ENCODE data around the gene ATP6V0E1.

The ATP6V0E1 gene

DNA sequence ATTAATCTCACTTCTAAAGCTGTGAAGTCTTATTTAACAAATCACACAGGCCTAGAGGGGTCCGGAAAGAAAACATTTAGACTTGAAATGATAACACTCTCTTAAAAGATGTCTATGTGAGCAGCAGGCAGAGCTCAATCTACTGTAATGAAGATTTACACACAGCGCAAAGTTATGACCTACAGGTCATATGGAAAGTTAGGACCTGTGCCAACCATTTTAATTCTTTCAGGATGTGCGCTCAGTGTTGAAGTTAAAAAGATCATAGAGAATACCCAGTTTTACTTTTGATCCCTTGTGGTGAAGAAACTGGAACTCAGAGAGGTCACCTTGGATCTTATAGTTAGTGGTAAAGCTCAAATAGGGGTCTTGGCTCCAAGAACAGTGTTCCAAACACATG, 69.5 kb downstream of the ATP6V0E1 start:
- H3K27ac ChIP-seq, result no peak overlapping the region

DNA sequence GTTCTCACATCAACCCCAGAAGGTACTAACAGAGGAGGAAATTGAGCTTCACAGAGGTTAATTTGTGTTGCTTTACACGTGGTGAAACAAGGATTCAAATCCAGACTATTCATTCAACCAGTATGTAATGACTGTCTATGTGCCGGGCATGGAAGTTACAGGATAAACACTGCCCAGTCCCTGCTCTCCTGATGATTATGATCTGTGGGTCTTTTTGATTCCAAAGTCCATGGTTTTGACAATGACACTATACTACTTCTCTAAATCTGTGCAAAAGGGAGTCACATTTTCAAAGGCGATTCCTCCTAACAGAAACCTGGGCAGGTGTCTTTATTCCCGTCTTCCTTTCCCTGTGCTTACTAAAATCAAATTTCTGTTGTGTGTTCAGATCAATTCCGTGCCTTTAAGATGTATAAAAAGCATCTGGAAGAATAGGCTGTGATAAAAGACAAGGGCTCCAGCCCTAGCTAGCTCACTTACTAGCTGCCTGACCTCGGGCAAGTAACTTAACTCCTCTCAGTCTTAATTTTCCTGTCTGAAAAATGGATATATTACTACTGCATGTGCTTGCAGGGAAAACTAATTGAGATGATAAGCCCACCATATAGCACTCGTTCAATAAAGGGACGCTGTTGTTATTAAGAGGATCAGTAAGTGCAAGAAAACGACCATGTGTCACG, 71.6 kb downstream of the ATP6V0E1 start:
- TF ChIP-seq, protein P1, sequence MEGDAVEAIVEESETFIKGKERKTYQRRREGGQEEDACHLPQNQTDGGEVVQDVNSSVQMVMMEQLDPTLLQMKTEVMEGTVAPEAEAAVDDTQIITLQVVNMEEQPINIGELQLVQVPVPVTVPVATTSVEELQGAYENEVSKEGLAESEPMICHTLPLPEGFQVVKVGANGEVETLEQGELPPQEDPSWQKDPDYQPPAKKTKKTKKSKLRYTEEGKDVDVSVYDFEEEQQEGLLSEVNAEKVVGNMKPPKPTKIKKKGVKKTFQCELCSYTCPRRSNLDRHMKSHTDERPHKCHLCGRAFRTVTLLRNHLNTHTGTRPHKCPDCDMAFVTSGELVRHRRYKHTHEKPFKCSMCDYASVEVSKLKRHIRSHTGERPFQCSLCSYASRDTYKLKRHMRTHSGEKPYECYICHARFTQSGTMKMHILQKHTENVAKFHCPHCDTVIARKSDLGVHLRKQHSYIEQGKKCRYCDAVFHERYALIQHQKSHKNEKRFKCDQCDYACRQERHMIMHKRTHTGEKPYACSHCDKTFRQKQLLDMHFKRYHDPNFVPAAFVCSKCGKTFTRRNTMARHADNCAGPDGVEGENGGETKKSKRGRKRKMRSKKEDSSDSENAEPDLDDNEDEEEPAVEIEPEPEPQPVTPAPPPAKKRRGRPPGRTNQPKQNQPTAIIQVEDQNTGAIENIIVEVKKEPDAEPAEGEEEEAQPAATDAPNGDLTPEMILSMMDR (conservative IDR thresholded peaks at IDR 0.05), result no peak
- H3K27ac ChIP-seq, result peak overlapping the region; percentile 89; the same call in 1 of the 2 replicates

More for the DNA sequence above, 69.5 kb downstream of the ATP6V0E1 start:
- TF ChIP-seq, protein P1 (conservative IDR thresholded peaks at IDR 0.05), result no peak

DNA sequence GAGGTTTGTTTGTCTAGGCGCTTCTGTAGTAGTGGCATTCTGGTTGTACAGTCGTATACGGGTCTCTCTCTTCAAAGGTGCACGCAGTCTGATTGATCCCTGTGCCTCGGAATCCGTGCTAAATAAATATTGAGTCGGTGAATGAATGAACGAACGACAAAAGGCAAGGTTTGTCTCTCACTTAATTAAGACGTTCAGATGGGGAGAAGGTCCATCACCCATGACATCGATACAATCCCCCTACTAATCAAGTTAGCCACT, 72.1 kb downstream of the ATP6V0E1 start:
- TF ChIP-seq, protein P1 (conservative IDR thresholded peaks at IDR 0.05), result no peak
- peak overlapping the region; percentile 89; the same call in 1 of the 2 replicates for H3K27ac ChIP-seq

DNA sequence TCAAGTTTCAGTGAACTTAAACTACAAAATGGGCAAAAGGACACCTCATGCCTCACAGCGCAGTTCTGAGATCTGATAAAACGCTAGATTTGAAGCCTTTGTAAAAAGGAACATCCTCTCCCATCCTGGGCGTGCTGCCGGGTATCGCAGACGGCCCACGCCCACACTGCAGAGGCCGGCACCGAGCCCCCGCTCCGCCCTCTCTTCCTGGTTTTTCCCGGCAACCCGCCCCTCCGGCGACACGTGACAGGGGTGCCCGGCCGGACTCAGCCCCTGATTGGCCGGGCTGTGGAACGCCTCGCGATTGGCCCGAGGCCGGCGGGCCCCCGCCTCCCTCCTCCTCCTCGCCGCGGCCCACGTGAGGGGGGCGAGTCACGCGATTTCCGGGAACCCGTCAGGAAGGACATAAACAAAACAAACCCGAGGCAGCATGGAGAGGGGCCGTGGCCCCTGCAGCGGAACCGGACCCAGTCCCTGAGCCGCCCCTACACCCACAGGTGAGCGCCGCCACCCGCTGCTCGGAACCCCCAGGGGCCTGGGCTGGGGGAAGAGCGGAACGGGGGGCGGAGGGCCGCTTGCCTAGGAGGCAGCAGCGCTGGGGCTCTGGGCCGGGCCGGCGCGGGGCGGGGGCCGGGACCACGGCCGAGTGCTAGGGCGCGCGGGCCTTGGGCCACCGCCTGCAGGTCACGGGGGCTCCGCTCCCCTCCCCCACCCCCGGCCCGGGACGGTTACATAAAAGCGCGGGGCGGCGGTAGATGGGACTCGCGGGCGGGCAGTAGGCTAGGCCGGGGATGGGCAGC, 72.6 kb downstream of the ATP6V0E1 start, which contains the start of gene CREBRF:
CREBRF (plus strand) TSS at position 370 of the 800 bp plus-strand sequence. CDS start 24,424 bp downstream, outside the sequence.
- peak within 1 kb of the TSS; percentile 89 for H3K27ac ChIP-seq
- TF ChIP-seq, protein P1 (conservative IDR thresholded peaks at IDR 0.05), result no peak

DNA sequence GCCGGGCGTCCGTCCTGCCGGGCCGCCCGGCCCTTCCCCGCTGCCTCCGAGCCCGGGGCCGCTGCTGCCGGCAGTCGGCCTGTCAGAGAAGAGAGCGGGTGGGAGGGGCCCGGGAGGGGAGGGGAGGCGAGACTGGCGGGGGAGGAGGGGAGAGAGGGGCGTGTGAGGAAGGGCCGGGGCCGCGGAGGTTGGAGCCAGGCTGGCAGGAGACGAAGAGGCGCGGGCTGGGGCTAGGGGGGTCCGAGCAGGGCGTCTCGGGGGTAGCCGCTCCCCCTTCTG, 73.2 kb downstream of the ATP6V0E1 start:
- TF ChIP-seq, protein P1 (conservative IDR thresholded peaks at IDR 0.05), result no peak
- H3K27ac ChIP-seq, result peak overlapping the region; percentile 89

DNA sequence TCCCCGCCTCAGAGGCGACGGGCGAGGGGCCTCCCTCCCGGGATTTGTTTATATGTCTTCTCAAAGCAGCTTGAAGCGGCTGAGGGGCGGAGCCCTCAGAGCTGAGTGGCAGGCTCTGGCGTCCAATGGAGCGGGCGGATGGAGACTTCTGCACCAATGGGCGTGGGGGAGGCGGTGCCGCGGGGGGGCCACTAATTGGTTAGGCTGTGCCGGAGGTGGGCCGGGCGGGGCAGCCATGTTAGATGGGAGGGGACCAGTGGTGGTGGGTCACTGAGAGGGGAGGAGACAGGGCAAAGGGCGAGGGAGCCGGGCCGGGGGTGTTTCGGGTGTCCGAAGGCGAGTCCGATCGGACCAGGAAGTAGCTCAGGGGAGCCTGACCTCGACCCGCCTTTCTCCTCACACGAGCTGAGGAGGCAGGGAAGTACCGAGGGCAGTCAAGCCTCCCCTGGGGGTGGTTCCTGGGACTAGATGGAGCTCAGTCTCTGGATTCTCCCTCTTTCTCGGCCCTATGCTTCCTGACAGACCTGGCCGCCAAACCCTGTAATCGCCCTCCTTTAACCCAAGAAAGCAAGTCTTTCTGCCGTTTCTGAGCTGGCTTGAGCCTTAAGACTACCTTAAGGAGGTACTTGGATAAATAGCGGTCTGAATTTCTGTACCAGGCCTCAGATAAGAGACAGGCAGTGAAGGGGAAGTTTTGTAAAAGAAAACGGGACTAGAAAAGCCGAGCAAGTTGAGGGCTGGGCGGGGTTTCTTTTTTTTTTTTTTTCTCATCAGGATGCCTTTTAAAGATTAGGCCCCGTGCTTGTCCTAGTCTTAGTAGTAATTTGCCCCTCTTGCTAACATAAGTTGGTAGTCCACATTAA, 73.7 kb downstream of the ATP6V0E1 start:
- TF ChIP-seq, protein P1 (conservative IDR thresholded peaks at IDR 0.05), result no peak
- H3K27ac ChIP-seq, result peak overlapping the region; percentile 89

DNA sequence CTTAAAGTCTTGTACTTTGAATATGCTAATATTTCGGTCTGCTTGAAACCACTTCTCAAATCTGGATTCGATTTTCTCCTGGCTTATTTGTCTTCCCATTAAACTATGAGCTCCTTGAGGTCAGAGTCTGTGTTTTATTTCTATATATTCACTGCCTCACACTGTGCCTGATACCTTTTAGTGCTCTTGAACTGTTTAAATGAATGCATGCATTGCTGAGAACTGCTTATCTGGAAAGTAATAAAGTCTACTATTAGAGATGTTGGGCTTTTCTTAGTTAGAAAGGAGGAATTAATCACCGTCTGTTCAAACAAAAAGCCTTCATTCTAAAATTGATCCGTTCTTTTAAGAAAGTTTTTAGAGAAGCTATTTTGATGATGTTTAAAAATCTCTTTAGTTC, 78.6 kb downstream of the ATP6V0E1 start:
- H3K27ac ChIP-seq, result no peak overlapping the region
- TF ChIP-seq, protein P1 (conservative IDR thresholded peaks at IDR 0.05), result no peak
